Activated T-cell treated with anti-CD3 and anti-CD28 coated beads, Interleukin-2, amount 50 U/mL, for 72 hours (primary cell): ENCODE results near the gene STRN. TPM values are rescaled to one million over a fixed set of nuclear protein-coding genes. Genes with fewer than 3 reads are reported as not detected.
"Not testable (repeated sequence)": the region's sequence is repeated elsewhere in the genome, so short reads cannot be mapped to it uniquely, and the experiment has no call there.

Experiments used
- ATAC-seq, 2 donors: fragments of 150-1000 bp; cut with Tn5 transposase; replicated peaks in 1 of 2; 2 replicates each; pipeline ENCODE4 v1.10.0; 2021; ENCODE audit warnings: moderate library complexity in 2 of 2, mild to moderate bottlenecking in 1 of 2
- DNase-seq, 2 donors: peaks; one replicate each; pipeline ENCODE4 v3.0.0; 2021 to 2022; ENCODE audit warnings: mixed read lengths in 1 of 2
- H3K27ac Mint-ChIP-seq: one replicate; pipeline ENCODE4 v1.8.0; 2022; ENCODE audit warnings: mild to moderate bottlenecking, moderate library complexity, mixed read lengths
- H3K27me3 Mint-ChIP-seq: one replicate; pipeline ENCODE4 v1.8.0; 2022; ENCODE audit warnings: low read depth, mixed read lengths
- H3K36me3 Mint-ChIP-seq, 2 donors: one replicate each; pipeline ENCODE4 v1.8.0; 2022; ENCODE audit warnings: mixed read lengths in 2 of 2, mild to moderate bottlenecking in 1 of 2; ENCODE audit not compliant: insufficient read depth in 2 of 2
- H3K4me1 Mint-ChIP-seq: one replicate; pipeline ENCODE4 v1.8.0; 2022; ENCODE audit warnings: low read depth, mixed read lengths
- H3K4me3 Mint-ChIP-seq, 2 donors: one replicate each; pipeline ENCODE4 v1.8.0; 2022; ENCODE audit warnings: mild to moderate bottlenecking in 2 of 2, mixed read lengths in 2 of 2, moderate library complexity in 2 of 2
- H3K9me3 Mint-ChIP-seq, 2 donors: one replicate each; pipeline ENCODE4 v1.8.0; 2022; ENCODE audit warnings: mixed read lengths in 2 of 2
- total RNA-seq, 2 donors: library from RNA; stranded (reverse); gene quantifications; one replicate each; pipeline ENCODE4 v1.2.3, GENCODE V29; 2022

Gene STRN
- total RNA-seq, 2 donors from 2014 or later: 34.1 to 41.7 TPM

DNA sequence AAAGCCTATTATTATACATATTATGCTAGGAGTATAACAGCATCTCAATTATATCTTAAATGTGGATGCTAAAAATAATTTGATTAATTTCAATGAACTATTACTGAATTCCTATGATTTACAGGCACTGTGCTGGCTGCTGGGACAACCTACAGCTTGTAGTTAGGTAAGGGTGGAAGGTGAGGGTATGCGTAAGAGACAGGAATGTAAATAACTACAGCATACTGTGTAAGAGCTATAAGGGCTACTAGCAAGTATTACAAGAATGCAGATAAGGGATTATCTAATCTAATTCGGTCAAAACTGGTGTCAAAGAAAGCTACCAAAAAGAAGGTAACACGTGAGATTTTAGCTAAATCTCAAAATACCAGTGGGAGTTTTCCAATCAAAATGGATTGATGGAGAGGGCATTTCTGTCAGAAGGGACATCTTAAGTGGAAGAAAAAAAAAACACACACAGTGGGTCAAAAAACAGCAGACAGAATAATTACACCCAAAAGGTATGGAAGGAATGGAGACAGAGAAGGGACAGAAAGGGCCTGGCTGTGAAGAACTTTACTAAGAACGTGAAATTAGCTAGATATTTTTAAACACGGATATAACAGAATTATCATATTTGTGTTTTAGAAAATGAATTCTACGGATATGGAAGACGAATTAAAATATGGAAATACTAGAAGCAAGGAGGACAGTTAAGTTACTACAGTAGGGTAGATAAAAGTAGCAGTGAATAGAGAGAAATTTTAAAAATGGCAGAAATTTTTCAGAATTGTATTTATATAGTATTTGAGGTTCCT lies 47.1 kb downstream of the STRN start:
- no peak for ATAC-seq
- no peaks in the 10 kb centered on the region for H3K9me3 Mint-ChIP-seq
- peaks cover 27% of the 10 kb centered on the region for H3K4me1 Mint-ChIP-seq
- H3K4me3 Mint-ChIP-seq: no peak overlapping the region
- DNase-seq: no peak
- no peaks in the 10 kb centered on the region for H3K27me3 Mint-ChIP-seq
- H3K27ac Mint-ChIP-seq: no peak overlapping the region
- H3K36me3 Mint-ChIP-seq: no peaks in the 10 kb centered on the region

DNA sequence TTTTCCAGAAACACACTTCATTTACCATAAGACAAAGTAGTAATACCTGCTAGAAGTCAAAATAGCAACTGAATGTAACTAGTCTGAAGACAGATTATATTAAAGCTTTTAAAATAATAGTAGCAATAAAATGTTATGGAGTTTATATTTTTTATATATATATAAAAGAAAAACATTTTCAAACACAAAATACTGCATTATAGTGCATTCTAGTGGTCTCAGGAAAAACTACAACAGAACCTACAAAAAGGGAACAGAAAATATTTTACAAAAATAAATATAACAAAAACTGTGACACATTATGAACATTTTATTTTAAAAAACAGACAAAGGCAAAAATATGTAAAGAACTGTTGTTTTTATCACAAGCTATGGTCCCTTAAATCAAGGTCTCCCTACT lies 48.0 kb downstream of the STRN start:
- peaks cover 20% of the 10 kb centered on the region for H3K4me1 Mint-ChIP-seq
- no peaks in the 10 kb centered on the region for H3K27me3 Mint-ChIP-seq
- H3K27ac Mint-ChIP-seq: no peak overlapping the region
- no peaks in the 10 kb centered on the region for H3K9me3 Mint-ChIP-seq
- DNase-seq (no peak), ATAC-seq (no peak)
- H3K36me3 Mint-ChIP-seq: no peaks in the 10 kb centered on the region
- no peak overlapping the region for H3K4me3 Mint-ChIP-seq

DNA sequence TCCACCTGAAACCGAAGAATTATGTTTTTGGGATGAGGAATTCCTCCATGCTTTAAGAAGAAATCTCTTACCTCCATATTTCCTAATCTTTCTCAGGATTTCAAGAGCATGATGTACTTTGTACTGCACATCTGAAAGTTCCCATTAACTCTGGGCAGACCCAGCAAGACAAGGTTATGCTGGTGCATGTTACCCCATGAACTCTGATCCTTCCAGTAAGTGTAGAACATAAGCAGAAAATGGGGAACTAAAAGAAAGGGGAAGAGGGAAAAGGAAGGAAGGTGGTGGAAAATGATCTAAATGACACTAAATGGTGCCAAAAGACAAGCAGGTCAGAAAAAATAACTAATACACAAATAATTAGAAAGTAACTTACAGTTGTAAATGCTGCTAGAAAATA lies 50.7 kb downstream of the STRN start:
- Mint-ChIP-seq H3K4me1 (no peaks in the 10 kb centered on the region), H3K27ac (no peak overlapping the region), H3K9me3 (no peaks in the 10 kb centered on the region), H3K27me3 (no peaks in the 10 kb centered on the region), H3K4me3 (no peak overlapping the region), H3K36me3 (no peaks in the 10 kb centered on the region)
- DNase-seq (no peak), ATAC-seq (no peak)

DNA sequence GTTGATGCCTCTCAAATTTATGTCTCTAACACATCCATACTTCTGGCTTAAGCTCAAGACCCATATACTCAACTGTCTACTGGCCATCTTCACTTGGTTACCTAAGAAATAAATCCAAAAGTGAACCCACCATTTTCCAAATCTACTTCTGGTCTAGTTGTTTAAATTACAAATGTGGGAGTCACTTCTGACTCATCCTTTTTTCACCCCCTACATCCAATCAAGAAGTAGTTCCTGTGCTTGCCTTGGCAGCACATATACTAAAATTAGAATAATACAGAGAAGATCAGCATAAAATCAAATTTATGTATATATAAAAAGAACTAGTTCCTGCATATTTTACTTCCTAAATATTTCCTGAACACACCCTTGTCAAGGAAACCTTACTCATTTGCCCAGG lies 53.6 kb downstream of the STRN start:
- Mint-ChIP-seq H3K27me3 (no peaks in the 10 kb centered on the region), H3K36me3 (peaks cover 0 to 4% of the 10 kb centered on the region in 2 donors), H3K4me1 (no peaks in the 10 kb centered on the region), H3K4me3 (no peak overlapping the region), H3K9me3 (no peaks in the 10 kb centered on the region), H3K27ac (no peak overlapping the region)
- DNase-seq: no peak
- no peak for ATAC-seq

DNA sequence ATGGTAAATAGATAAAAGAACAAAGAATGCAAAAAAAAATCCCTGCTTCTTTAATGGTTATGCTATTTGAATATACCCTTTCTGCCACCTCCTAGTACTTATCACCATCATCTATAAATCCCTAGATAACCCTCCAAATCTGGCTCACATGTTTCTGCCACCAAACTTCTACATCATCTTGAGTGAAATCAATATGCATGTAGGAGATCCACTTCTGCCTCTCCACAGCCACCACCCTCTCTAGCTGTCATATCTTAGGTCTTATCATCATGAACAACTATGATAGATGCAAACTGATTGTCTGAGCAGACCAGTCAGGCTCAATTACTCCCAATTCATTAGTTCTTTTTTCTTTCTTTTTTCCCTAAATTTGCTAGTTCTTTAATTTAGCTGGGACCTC lies 55.3 kb downstream of the STRN start:
- Mint-ChIP-seq H3K4me3 (no peak overlapping the region), H3K4me1 (no peaks in the 10 kb centered on the region), H3K27ac (no peak overlapping the region), H3K27me3 (no peaks in the 10 kb centered on the region), H3K9me3 (no peaks in the 10 kb centered on the region), H3K36me3 (peaks cover 0 to 4% of the 10 kb centered on the region in 2 donors)
- DNase-seq (no peak), ATAC-seq (no peak)

DNA sequence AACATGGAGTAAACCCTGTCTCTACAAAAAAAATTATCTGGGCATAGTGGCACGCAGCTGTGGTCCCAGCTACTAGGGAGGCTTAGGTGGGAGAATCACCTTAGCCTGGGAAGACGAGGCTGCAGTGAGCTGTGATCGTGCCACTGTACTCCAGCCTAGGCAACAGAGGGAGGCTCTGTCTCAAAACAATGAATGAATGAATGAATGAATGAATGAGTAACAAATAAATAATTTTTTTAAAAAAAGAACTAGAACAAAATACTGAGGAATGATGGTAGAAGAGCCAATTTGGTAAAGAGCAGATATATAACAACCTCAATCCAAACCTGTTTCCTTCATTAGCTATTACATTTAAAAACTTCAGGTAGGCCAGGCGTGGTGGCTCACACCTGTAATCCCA lies 60.1 kb downstream of the STRN start:
- H3K4me1 Mint-ChIP-seq: no peaks in the 10 kb centered on the region
- H3K27me3 Mint-ChIP-seq: no peaks in the 10 kb centered on the region
- no peak overlapping the region for H3K27ac Mint-ChIP-seq
- no peak for DNase-seq
- no peak overlapping the region for H3K4me3 Mint-ChIP-seq
- peaks cover 0 to 4% of the 10 kb centered on the region in 2 donors for H3K36me3 Mint-ChIP-seq
- H3K9me3 Mint-ChIP-seq: no peaks in the 10 kb centered on the region
- ATAC-seq: no peak

DNA sequence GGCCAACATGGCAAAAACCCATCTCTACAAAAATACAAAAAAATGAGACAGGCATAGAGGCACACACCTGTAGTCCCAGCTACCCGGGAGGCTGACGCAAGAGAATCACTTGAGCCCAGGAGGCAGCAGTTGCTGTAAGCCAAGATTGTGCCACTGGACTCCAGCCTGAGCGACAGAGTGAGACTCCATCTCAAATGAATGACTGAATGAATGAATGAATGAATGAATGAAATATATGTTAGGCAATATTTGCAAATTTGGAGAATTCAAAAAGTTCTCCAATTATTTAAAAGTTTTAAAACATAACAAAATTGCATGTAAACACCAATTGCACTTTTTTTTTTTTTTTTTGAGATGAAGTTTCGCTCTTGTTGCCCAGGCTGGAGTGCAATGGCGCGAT lies 61.7 kb downstream of the STRN start:
- ATAC-seq (no peak), DNase-seq (no peak)
- Mint-ChIP-seq H3K9me3 (no peaks in the 10 kb centered on the region), H3K4me1 (no peaks in the 10 kb centered on the region), H3K27me3 (no peaks in the 10 kb centered on the region), H3K36me3 (peaks cover 1 to 7% of the 10 kb centered on the region in 2 donors), H3K4me3 (no peak overlapping the region), H3K27ac (no peak overlapping the region)

DNA sequence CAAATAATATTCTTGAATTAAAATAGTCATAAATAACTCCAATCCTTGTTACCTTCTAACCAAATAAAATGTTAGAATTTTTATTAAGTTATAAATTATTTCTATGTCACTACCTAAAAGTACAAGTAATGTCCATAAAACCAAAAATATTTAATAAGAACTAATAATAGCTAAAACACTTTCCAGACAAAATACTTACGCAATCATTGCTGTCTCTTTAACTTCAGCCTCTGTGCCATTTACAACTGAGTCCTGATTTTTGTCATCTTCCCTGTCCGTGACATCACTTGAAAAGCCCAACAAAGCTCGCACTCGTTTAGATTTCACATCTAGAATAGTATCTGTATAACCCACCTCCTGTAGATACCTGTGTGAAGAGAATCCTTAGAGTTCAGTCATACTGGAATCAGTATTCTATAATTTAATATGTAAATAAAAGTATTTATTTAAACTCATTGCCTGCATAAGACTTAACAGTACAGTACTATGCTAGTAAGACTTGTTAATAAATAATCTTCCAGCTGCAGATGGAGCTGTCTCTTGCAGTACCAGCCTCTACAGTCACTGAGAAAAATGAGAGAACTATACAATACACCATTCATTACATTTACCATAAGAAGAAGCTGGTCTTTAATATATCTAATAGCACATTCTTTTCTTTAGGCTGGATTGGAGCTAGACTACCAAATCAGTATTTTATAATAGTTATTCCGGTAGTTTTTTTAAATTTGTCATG lies 63.8 kb downstream of the STRN start:
- no peaks in the 10 kb centered on the region for H3K27me3 Mint-ChIP-seq
- H3K36me3 Mint-ChIP-seq: peaks cover 1 to 2% of the 10 kb centered on the region in 2 donors
- ATAC-seq (no peak), DNase-seq (no peak)
- H3K4me3 Mint-ChIP-seq: no peak overlapping the region
- no peaks in the 10 kb centered on the region for H3K4me1 Mint-ChIP-seq
- H3K9me3 Mint-ChIP-seq: no peaks in the 10 kb centered on the region
- no peak overlapping the region for H3K27ac Mint-ChIP-seq

DNA sequence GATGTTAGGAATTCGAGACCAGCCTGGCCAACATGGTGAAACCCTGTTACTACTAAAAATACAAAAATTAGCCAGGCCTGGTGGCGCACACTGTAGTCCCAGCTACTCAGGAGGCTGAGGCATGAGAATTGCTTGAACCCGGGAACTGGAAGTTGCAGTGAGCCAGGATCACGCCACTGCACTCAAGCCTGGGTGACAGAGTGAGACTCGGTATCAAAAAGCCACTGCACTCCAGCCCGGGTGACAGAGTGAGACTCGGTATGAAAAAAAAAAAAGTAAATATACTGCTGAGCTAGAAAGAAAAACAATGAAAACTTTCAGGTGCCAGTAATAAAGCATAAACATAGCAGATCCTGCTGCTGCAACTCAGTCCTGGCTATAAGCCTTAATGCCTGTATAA lies 73.5 kb downstream of the STRN start:
- H3K4me1 Mint-ChIP-seq: peaks cover 8% of the 10 kb centered on the region
- H3K36me3 Mint-ChIP-seq: peaks cover 0 to 3% of the 10 kb centered on the region in 2 donors
- no peak overlapping the region for H3K27ac Mint-ChIP-seq
- ATAC-seq (no peak), DNase-seq (no peak)
- no peaks in the 10 kb centered on the region for H3K27me3 Mint-ChIP-seq
- H3K9me3 Mint-ChIP-seq: no peaks in the 10 kb centered on the region
- H3K4me3 Mint-ChIP-seq: no peak overlapping the region

DNA sequence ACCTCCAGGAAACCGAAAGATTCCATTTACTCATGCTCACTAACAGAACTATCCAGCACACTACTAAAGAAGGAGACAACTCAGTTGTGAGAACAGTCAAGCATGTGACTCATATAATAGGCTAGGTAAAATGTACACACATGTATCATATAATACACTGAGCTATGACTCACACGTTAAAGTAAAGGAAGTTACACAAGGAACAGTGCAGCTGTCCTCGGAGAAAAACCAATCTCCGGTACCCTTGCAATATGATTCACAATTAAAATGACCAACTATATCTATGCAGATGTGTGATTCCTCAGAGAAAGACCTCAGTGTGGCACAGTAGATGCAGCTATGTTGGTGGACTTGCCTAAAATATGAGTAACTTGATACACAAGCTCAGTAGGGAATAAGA lies 76.5 kb downstream of the STRN start:
- no peaks in the 10 kb centered on the region for H3K27me3 Mint-ChIP-seq
- no peaks in the 10 kb centered on the region for H3K9me3 Mint-ChIP-seq
- peak overlapping the region in 1 of 2 donors; percentile 42 for H3K4me3 Mint-ChIP-seq
- DNase-seq (peak; percentile 8 to 12), ATAC-seq (peak; percentile 99 to 100)
- H3K27ac Mint-ChIP-seq: peak overlapping the region; percentile 13
- peaks cover 8% of the 10 kb centered on the region for H3K4me1 Mint-ChIP-seq
- H3K36me3 Mint-ChIP-seq: peaks cover 0 to 6% of the 10 kb centered on the region in 2 donors

DNA sequence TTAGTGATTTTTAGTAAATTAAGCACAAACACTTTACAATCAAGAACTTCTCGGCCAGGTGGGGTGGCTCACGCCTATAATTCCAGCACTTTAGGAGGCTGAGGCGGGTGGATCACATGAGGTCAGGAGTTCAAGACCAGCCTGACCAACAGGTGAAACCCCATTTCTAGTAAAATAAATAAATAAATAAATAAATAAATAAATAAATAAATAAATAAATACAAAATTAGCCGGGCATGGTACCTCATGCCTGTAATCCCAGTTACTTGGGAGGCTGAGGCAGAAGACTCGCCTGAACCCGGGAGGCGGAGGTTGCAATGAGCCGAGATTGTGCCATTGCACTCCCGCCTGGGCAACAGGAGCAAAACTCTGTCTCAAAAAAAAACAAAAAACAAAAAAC lies 79.2 kb downstream of the STRN start:
- H3K4me3 Mint-ChIP-seq, H3K9me3 Mint-ChIP-seq, DNase-seq, H3K36me3 Mint-ChIP-seq, H3K27me3 Mint-ChIP-seq, ATAC-seq, H3K4me1 Mint-ChIP-seq, H3K27ac Mint-ChIP-seq: not testable (repeated sequence)

DNA sequence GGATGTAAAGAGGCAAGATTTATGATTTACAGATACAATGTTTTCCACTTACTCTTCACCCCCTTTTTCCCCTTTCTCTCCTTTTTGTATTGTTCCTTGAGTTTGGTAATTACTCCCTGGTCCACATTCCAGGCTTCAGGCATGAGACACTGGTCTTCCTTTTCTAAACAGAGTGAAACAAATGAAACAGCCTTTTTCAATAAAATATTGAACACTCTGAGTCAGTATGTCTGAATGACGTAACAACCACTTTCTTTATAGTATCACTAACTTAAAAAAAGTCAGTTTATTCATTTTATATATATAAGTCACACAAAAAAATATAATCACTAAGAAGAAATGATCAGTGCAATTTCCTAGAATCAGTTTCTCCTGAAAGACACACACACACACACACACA lies 79.7 kb downstream of the STRN start:
- no peaks in the 10 kb centered on the region for H3K9me3 Mint-ChIP-seq
- H3K36me3 Mint-ChIP-seq: peaks cover 0 to 4% of the 10 kb centered on the region in 2 donors
- ATAC-seq (no peak), DNase-seq (no peak)
- H3K27me3 Mint-ChIP-seq: no peaks in the 10 kb centered on the region
- peaks cover 8% of the 10 kb centered on the region for H3K4me1 Mint-ChIP-seq
- H3K4me3 Mint-ChIP-seq: no peak overlapping the region
- no peak overlapping the region for H3K27ac Mint-ChIP-seq

DNA sequence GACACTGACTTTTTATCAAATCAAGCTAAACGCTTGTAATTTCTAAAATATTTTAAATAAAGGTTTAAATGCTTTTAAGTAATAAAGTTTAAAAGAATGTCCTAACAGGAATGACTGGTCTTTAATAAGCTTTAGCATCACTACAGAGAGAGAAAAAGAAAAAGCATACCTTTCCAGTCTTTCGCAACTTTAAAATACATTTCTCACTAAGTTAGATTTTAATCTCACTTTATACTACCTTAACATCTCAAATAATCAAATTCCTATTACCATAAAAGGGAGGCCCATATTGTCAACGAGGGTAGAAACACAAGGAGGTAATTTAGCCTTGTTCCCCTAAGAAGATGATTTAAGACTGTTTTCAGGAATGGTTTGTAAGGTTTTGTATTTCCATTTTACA lies 80.7 kb downstream of the STRN start:
- Mint-ChIP-seq H3K4me3 (no peak overlapping the region), H3K27ac (no peak overlapping the region), H3K36me3 (peaks cover 0 to 4% of the 10 kb centered on the region in 2 donors), H3K4me1 (peaks cover 8% of the 10 kb centered on the region), H3K9me3 (no peaks in the 10 kb centered on the region), H3K27me3 (no peaks in the 10 kb centered on the region)
- no peak for ATAC-seq
- no peak for DNase-seq
